GM21526 (cell line): ENCODE results near the gene TMED3.

Experiments
- ATAC-seq: cut with Tn5 transposase; IDR thresholded peaks from one replicate; pipeline ENCODE4 v1.9.1; 2021; ENCODE audit warnings: moderate library complexity; ENCODE audit not compliant: unreplicated experiment, low FRiP score

Gene TMED3

DNA sequence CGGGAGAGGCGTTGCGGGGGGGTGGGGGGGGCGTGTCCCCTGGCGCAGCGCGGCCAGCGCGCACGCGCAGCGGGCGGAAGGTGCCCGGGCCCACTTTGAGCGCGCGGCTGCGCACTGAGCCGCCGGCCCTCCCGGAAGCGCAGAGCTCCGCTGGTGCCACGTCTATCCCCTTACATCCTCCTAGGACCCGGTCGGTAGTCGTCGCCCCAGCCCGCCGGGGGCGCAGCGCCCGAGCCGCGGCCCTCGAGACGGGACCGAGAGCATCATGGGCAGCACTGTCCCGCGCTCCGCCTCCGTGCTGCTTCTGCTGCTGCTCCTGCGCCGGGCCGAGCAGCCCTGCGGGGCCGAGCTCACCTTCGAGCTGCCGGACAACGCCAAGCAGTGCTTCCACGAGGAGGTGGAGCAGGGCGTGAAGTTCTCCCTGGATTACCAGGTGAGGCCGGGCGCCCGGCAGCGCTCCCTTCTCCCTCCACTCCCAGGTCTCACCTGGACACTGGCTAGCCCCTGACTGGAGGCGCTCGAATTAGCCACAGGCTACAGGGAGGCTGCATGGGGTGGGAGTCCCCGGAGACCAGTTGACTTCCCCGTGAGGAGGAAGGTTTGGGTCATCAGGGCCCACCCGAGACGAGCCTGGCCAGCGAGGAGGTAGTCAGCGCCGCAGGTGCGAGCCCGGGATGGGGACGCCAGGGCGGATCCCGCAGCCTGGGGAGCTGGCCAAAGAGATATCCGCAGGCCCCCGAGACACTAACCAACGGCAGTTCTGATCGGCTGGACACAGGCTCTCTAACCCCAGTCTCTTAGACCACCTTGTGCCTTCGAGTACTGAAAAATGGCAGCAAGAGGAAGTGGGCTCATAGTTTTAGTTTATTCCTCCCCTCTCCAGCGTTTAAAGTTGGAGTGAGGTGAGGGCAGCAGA, at the start of gene TMED3:
Gene TMED3, plus strand, starts transcription at position 128 of the 916 bp plus-strand sequence. Its CDS starts 138 bp downstream, at position 266.
- ATAC-seq, result peak; percentile 83

DNA sequence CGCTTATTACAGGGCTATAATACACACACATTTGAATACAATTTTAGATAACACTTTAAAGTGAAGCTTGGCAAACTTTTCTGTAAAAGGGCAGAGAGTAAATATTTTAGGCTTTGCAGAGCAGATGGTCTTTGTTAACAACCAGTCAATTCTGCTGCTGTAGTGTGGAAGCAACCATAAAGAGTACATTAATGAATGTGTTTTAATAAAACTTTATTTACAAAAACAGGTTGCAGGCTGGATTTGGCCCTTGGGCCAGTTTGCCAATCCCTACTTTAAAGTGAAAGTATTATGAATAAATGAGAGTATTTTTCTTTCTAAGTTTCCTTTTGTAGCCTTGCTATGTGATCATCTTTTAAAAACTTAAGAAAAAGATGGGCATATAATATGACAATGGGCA, 49.1 kb upstream of the TMED3 start:
- no peak for ATAC-seq

GRCh38 chr15:79265167-79265566, 45.7 kb upstream of the TMED3 start:
- ATAC-seq, result no peak

GRCh38 chr15:79265987-79266579, 44.8 kb upstream of the TMED3 start:
- no peak for ATAC-seq

- no peak for ATAC-seq
Observed at GRCh38 chr15:79282371-79283251, 28.3 kb upstream of the TMED3 start, which contains the start of gene ANKRD34C. TSS of gene ANKRD34C (plus strand) at chr15:79282722. CDS start at chr15:79293285, 10,563 bp downstream.

GRCh38 chr15:79283252-79284048, 27.5 kb upstream of the TMED3 start:
- ATAC-seq, result no peak

- ATAC-seq, result no peak
Observed at GRCh38 chr15:79290642-79291275, 20.2 kb upstream of the TMED3 start.

- no peak for ATAC-seq
Observed at GRCh38 chr15:79292011-79292410, 18.9 kb upstream of the TMED3 start.

DNA sequence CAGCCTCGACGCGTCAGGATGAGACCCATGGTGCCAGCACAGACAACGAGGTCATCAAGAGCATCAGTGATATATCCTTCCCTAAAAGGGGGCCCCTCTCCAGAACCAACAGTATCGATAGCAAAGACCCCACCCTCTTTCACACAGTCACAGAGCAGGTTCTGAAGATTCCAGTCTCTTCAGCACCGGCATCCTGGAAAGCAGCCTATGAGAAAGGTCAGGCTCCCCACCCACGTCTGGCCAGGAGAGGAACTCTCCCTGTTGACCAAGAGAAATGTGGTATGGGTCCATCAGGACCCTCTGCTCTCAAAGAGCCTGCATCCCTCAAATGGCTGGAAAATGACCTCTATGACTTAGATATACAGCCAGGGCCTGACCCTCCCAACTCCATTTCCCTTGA, 16.8 kb upstream of the TMED3 start:
- ATAC-seq, result no peak

GRCh38 chr15:79296583-79296982, 14.3 kb upstream of the TMED3 start:
- no peak for ATAC-seq

DNA sequence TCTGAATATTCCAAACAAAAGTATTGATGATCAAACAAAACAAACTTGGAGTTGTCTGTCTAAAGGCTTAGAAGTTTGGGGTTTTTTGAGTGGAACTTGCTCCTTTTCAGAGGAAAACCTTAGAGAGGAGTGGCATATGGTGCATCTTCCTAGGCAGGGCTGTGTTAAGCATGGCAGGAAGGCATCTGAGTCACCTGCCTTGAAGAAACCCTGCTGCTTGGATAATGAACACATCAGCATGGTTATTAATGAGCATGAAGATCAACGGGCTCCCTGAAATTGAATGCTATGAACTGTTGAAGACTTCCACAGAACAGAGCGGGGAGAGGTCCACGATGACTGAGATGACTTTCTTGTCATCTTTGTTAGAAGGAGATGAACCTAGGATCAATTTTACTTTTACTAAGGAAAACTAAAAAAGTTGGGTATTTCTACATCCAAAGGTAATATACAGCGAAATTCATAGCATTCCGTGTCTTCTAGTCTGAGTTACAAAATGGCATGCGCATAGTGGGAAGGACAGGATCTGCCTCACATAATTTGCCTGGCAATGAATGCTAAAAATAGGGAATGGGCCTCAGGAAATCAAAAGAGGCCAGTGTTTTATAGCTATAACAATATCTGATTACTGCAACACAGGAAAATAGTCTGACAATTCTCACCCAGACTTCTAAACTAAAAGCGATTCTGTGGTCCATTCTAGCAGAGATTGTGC, 11.6 kb upstream of the TMED3 start:
- ATAC-seq, result no peak

GRCh38 chr15:79299841-79300235, 11.1 kb upstream of the TMED3 start:
- no peak for ATAC-seq

DNA sequence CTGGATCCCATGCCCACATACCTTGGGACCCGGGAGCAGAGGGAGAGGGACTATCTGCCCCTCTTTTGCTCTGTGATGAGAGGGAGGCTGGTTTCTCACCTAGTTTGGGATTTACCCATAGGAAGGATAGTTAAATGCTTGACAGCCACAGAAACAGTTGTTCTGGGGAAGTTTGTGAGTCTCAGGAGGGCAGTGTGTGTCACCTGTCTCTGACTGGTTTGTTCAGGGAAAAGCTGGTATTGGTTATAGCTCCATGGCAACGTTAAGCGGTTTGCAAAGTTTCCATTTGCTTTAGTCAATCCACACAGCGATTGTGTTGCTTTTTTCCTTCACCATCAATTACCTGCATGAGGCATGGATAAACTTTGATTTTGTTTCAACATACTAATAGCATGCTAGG, 3.7 kb upstream of the TMED3 start:
- no peak for ATAC-seq

DNA sequence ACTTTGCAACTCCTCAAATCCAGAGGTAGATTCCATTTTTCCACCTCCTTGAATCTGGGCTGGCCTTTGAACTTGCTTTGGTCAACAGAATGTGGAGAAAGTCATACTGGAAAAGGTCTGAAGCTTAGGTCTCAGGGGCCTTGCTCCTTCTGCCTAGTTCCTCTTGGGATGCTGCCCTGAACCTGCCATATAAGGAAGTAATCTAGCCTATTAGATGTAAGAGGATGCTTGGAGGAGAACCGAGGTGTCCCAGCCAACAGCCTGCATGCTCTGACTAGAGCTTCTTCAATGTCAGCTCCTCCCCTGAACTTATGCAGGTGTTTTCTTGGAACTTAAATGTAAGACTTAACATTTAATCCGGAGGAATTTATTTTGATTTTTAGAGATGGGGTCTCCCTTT, 2.0 kb upstream of the TMED3 start:
- no peak for ATAC-seq

GRCh38 chr15:79310612-79310984, 314 bp upstream of the TMED3 start:
- peak; percentile 21 for ATAC-seq

GRCh38 chr15:79311901-79312553, 1.1 kb downstream of the TMED3 start:
- no peak for ATAC-seq

DNA sequence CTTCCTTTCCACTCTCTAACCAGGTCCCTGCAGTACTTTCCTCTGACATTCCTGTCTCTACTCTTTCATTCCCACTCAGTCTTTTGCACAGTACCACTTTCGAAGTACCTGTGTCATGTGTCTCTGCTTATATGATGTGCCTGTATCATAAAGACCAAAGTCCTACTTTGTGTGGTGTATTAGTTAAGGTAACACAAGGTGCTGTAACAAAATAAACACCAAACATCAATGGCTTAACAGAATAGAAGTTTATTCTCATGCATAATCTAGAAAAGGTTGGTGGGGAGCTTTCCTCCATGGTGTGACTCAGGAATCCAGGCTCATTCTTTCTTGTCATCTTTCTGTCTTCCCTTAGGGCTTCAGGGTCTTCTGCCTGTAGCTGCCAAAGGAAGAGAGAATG, 3.3 kb downstream of the TMED3 start:
- no peak for ATAC-seq

GRCh38 chr15:79314811-79315210, 3.9 kb downstream of the TMED3 start:
- ATAC-seq, result no peak
